Panc1 (cell line): ENCODE results near the gene TBC1D25.

Source experiments
- POLR2AphosphoS5 ChIP-seq: IDR thresholded peaks from 2 replicates; pipeline ENCODE4 v1.6.1; 2012; ENCODE audit warnings: mild to moderate bottlenecking, low read depth, low read length, moderate library complexity
- SIN3A ChIP-seq: IDR thresholded peaks from 2 replicates; pipeline ENCODE4 v1.6.1; 2012; ENCODE audit warnings: low read depth, mild to moderate bottlenecking, low read length, moderate library complexity, borderline replicate concordance; ENCODE audit not compliant: insufficient read depth
- TF ChIP-seq, protein P1 (sequence below): fragments of 450-650 bp; IDR thresholded peaks from 2 replicates; pipeline ENCODE4 v1.5.1; 2017; ENCODE audit warnings: mild to moderate bottlenecking
- TF ChIP-seq, protein P2 (sequence below), 2 experiments: IDR thresholded peaks; 2 replicates each; pipeline ENCODE4 v1.6.1; 2011 to 2012; ENCODE audit warnings: low read depth in 2 of 2, control low read depth in 1 of 2, low read length in 1 of 2, mild to moderate bottlenecking in 1 of 2, moderate library complexity in 1 of 2; ENCODE audit not compliant: insufficient read depth in 1 of 2

DNA sequence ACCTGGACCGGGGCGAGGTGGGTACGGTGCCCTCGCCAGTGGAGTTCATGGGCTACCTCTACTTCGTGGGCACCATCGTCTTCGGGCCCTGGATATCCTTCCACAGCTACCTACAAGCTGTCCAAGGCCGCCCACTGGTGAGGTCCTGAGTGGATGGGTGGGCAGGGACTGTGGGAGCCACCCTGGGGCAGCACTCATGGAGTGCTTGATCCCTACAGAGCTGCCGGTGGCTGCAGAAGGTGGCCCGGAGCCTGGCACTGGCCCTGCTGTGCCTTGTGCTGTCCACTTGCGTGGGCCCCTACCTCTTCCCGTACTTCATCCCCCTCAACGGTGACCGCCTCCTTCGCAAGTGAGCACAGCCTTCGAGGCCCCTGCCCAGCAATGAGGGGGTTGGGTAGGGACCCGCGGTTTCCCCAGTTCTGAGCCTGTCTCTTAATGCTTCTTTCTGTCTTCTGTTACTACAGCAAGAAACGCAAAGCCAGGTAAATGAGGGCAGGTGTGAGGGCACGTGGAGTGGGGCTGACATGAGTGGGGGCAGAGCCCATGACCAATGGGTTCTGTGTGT lies 27.1 kb upstream of the TBC1D25 start:
- TF ChIP-seq POLR2AphosphoS5 (no peak), SIN3A (no peak)
- TF ChIP-seq, protein P1, sequence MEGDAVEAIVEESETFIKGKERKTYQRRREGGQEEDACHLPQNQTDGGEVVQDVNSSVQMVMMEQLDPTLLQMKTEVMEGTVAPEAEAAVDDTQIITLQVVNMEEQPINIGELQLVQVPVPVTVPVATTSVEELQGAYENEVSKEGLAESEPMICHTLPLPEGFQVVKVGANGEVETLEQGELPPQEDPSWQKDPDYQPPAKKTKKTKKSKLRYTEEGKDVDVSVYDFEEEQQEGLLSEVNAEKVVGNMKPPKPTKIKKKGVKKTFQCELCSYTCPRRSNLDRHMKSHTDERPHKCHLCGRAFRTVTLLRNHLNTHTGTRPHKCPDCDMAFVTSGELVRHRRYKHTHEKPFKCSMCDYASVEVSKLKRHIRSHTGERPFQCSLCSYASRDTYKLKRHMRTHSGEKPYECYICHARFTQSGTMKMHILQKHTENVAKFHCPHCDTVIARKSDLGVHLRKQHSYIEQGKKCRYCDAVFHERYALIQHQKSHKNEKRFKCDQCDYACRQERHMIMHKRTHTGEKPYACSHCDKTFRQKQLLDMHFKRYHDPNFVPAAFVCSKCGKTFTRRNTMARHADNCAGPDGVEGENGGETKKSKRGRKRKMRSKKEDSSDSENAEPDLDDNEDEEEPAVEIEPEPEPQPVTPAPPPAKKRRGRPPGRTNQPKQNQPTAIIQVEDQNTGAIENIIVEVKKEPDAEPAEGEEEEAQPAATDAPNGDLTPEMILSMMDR: no peak
- TF ChIP-seq, protein P2, sequence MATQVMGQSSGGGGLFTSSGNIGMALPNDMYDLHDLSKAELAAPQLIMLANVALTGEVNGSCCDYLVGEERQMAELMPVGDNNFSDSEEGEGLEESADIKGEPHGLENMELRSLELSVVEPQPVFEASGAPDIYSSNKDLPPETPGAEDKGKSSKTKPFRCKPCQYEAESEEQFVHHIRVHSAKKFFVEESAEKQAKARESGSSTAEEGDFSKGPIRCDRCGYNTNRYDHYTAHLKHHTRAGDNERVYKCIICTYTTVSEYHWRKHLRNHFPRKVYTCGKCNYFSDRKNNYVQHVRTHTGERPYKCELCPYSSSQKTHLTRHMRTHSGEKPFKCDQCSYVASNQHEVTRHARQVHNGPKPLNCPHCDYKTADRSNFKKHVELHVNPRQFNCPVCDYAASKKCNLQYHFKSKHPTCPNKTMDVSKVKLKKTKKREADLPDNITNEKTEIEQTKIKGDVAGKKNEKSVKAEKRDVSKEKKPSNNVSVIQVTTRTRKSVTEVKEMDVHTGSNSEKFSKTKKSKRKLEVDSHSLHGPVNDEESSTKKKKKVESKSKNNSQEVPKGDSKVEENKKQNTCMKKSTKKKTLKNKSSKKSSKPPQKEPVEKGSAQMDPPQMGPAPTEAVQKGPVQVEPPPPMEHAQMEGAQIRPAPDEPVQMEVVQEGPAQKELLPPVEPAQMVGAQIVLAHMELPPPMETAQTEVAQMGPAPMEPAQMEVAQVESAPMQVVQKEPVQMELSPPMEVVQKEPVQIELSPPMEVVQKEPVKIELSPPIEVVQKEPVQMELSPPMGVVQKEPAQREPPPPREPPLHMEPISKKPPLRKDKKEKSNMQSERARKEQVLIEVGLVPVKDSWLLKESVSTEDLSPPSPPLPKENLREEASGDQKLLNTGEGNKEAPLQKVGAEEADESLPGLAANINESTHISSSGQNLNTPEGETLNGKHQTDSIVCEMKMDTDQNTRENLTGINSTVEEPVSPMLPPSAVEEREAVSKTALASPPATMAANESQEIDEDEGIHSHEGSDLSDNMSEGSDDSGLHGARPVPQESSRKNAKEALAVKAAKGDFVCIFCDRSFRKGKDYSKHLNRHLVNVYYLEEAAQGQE (IDR thresholded peaks at IDR 0.05; ENCODE audit: insufficient read depth in 1 of 2, low read depth in 2 of 2, low read length in 1 of 2): no peak
